Neural crest cell (in vitro differentiated cells): ENCODE measurements around the gene DLL4. TPM values are rescaled to one million over a fixed set of nuclear protein-coding genes. Genes with fewer than 3 reads are reported as not detected.
A peak's percentile ranks its signal among the peaks of the same experiment; 100 is the strongest.

Source experiments
- DNase-seq: peaks from one replicate; pipeline ENCODE4 v3.0.0; 2021; ENCODE audit warnings: low read depth, mixed read lengths, low spot score
- H3K27ac Mint-ChIP-seq: one replicate; pipeline ENCODE4 v1.8.0; 2021; ENCODE audit warnings: mild to moderate bottlenecking, mixed read lengths; ENCODE audit not compliant: unreplicated experiment
- H3K27me3 Mint-ChIP-seq: 2 replicates; pipeline ENCODE4 v1.8.0; 2021; ENCODE audit warnings: low read depth, mild to moderate bottlenecking, mixed read lengths
- H3K36me3 Mint-ChIP-seq: 2 replicates; pipeline ENCODE4 v1.8.0; 2021; ENCODE audit warnings: low read depth, mild to moderate bottlenecking, mixed read lengths
- H3K4me1 Mint-ChIP-seq: 2 replicates; pipeline ENCODE4 v1.8.0; 2021; ENCODE audit warnings: mixed read lengths
- H3K4me3 Mint-ChIP-seq: one replicate; pipeline ENCODE4 v1.8.0; 2021; ENCODE audit warnings: mild to moderate bottlenecking, mixed read lengths
- H3K9me3 Mint-ChIP-seq: 2 replicates; pipeline ENCODE4 v1.8.0; 2021; ENCODE audit warnings: mixed read lengths
- total RNA-seq: library from RNA; stranded (reverse); gene quantifications from 2 replicates; pipeline ENCODE4 v1.2.1, GENCODE V29; 2021
- TF ChIP-seq, protein P1 (sequence below): fragments of 200-600 bp; sonication (generic); conservative IDR thresholded peaks from 2 replicates; pipeline ENCODE4 v1.5.0; 2021; ENCODE audit warnings: antibody characterized with exemption, mild to moderate bottlenecking

DLL4 gene
- total RNA-seq, 1 donor from 2014 or later: 1.7 TPM

DNA sequence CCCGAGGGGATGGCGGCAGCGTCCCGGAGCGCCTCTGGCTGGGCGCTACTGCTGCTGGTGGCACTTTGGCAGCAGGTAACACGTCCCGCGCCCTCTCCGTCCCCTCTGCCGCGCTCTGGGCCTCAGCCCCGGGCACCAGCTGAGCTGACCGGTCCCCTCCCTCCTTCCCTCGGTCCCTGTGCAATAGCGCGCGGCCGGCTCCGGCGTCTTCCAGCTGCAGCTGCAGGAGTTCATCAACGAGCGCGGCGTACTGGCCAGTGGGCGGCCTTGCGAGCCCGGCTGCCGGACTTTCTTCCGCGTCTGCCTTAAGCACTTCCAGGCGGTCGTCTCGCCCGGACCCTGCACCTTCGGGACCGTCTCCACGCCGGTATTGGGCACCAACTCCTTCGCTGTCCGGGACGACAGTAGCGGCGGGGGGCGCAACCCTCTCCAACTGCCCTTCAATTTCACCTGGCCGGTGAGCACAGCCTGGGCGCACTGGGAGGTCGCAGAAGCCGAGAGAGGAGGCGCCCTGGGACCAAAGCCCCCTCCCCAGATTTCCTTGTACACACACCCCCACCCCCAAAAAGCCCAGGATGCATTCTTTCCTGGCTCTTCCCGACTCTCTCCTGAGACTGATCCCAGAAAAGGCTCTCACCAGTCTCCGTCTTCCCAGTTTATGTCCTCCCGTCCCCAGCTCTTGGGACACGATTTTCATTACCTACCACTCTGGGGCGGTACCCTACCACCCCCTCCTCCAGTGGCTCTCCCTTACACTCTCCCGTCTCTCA, 705 bp downstream of the DLL4 start:
- no peaks in the 10 kb centered on the region for H3K36me3 Mint-ChIP-seq
- peaks cover 41% of the 10 kb centered on the region for H3K4me1 Mint-ChIP-seq
- peak; percentile 66 for DNase-seq
- no peaks in the 10 kb centered on the region for H3K9me3 Mint-ChIP-seq
- TF ChIP-seq, protein P1, sequence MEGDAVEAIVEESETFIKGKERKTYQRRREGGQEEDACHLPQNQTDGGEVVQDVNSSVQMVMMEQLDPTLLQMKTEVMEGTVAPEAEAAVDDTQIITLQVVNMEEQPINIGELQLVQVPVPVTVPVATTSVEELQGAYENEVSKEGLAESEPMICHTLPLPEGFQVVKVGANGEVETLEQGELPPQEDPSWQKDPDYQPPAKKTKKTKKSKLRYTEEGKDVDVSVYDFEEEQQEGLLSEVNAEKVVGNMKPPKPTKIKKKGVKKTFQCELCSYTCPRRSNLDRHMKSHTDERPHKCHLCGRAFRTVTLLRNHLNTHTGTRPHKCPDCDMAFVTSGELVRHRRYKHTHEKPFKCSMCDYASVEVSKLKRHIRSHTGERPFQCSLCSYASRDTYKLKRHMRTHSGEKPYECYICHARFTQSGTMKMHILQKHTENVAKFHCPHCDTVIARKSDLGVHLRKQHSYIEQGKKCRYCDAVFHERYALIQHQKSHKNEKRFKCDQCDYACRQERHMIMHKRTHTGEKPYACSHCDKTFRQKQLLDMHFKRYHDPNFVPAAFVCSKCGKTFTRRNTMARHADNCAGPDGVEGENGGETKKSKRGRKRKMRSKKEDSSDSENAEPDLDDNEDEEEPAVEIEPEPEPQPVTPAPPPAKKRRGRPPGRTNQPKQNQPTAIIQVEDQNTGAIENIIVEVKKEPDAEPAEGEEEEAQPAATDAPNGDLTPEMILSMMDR: no peak
- peak overlapping the region; percentile 84 for H3K4me3 Mint-ChIP-seq
- peaks cover 93% of the 10 kb centered on the region for H3K27me3 Mint-ChIP-seq
- no peak overlapping the region for H3K27ac Mint-ChIP-seq

DNA sequence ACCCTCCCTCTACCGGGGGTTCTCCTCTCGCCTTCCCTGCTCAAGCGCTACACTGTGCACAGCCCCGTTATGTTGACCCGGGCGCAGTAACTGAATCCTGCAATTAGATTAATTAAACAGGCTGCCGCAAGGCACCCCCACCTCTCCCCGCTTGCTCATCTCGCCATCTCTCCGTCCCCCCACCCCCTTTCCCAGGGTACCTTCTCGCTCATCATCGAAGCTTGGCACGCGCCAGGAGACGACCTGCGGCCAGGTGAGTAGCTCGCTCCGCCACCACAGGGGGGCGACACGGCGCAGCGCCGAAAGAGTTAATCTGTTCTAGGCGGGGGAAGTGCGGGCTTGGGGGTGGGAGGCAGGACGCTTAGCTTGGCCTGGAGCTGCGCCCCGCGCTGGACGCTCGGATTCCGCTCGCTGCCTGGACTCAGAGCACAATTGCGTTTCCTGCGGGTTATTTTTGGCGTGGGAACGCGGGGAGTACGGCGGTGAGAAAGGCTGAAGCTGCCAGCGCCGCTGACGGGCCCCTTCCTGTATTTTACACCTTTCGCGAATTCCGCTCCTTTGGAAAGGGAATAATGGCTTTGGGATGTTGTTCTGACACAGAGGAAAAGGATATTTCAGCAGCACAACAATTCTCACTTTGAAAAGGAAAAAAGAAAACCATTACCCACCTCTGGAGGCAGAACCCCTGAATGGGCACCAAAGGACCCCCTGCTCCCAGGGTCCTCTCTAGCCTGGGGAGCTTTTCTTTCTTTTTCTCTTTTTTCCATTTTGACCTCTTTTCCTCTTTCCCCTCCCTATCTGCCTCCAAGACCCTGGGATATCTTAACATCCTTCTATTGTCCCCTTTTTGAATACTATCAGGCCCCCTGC, 1.5 kb downstream of the DLL4 start:
- no peak overlapping the region for H3K27ac Mint-ChIP-seq
- DNase-seq: no peak
- H3K27me3 Mint-ChIP-seq: peaks cover 87% of the 10 kb centered on the region
- H3K4me1 Mint-ChIP-seq: peaks cover 36% of the 10 kb centered on the region
- H3K36me3 Mint-ChIP-seq: no peaks in the 10 kb centered on the region
- H3K9me3 Mint-ChIP-seq: no peaks in the 10 kb centered on the region
- TF ChIP-seq, protein P1: peak; percentile 74
- H3K4me3 Mint-ChIP-seq: peak overlapping the region; percentile 84

DNA sequence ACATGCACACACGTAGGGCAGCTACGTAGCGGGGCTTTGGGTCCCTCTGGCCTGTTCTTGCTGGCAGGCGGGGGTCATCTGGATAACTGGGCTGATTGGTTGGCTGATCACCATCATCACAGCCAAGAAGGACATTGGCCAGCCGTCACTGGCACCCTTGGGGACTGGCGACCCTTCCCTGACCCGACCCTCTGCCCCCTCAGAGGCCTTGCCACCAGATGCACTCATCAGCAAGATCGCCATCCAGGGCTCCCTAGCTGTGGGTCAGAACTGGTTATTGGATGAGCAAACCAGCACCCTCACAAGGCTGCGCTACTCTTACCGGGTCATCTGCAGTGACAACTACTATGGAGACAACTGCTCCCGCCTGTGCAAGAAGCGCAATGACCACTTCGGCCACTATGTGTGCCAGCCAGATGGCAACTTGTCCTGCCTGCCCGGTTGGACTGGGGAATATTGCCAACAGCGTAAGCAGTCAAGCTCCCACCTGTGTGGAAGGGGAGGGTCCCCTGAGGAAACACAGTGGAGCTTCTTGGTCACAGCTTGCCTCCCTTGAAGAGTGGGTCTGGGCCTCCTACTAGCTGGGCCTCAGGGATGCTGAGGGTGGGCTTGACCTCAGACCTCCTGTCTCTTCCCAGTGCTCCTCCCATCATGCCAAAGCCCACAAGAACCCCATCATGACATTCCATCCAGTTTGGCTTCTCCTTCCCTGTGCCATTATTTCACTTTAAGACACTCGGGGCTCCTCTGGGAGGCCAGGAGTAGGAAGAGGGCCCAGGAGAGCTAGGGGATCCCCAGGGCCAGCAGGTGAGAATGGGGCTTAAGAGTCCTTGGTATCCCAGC, 2.4 kb downstream of the DLL4 start:
- Mint-ChIP-seq H3K4me1 (peaks cover 34% of the 10 kb centered on the region), H3K36me3 (no peaks in the 10 kb centered on the region), H3K27ac (no peak overlapping the region), H3K4me3 (peak overlapping the region; percentile 84), H3K9me3 (no peaks in the 10 kb centered on the region), H3K27me3 (peaks cover 81% of the 10 kb centered on the region)
- TF ChIP-seq, protein P1: no peak
- no peak for DNase-seq

DNA sequence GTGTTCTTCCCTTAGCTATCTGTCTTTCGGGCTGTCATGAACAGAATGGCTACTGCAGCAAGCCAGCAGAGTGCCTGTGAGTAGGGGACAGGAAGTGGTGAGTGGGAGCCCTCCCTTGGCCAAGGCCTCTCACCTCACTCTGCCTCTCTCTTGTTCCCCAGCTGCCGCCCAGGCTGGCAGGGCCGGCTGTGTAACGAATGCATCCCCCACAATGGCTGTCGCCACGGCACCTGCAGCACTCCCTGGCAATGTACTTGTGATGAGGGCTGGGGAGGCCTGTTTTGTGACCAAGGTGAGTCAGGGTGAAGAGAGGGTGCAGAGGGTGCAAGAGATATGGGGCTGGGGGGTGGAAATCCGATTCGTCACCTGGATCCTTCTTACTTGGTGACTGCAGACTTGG, 3.0 kb downstream of the DLL4 start:
- TF ChIP-seq, protein P1: no peak
- DNase-seq: no peak
- Mint-ChIP-seq H3K27me3 (peaks cover 77% of the 10 kb centered on the region), H3K9me3 (no peaks in the 10 kb centered on the region), H3K4me1 (peaks cover 28% of the 10 kb centered on the region), H3K27ac (no peak overlapping the region), H3K4me3 (peak overlapping the region; percentile 47), H3K36me3 (no peaks in the 10 kb centered on the region)
